Parathyroid adenoma (tissue), 2 donors: Measurements from ENCODE around the gene SSR4.

Experiments used
- H2AFZ ChIP-seq: fragments of 300-600 bp; sonication (generic); one replicate; pipeline ENCODE4 v1.7.0; 2017; ENCODE audit warnings: antibody characterized with exemption, mild to moderate bottlenecking
- H3K27ac ChIP-seq: fragments of 300-600 bp; sonication (generic); one replicate; pipeline ENCODE4 v1.7.0; 2017
- H3K27me3 ChIP-seq: fragments of 300-600 bp; sonication (generic); one replicate; pipeline ENCODE4 v1.7.0; 2017; ENCODE audit warnings: low read length; ENCODE audit not compliant: control insufficient read depth, insufficient read depth
- H3K36me3 ChIP-seq: fragments of 300-600 bp; sonication (generic); one replicate; pipeline ENCODE4 v1.7.0; 2017; ENCODE audit warnings: low read length; ENCODE audit not compliant: control insufficient read depth, insufficient read depth
- H3K4me1 ChIP-seq: fragments of 300-600 bp; sonication (generic); one replicate; pipeline ENCODE4 v1.7.0; 2017; ENCODE audit warnings: control low read depth
- H3K4me2 ChIP-seq: fragments of 300-600 bp; sonication (generic); one replicate; pipeline ENCODE4 v1.7.0; 2017; ENCODE audit warnings: low read length
- H3K4me3 ChIP-seq: fragments of 300-600 bp; sonication (generic); one replicate; pipeline ENCODE4 v1.7.0; 2017; ENCODE audit warnings: low read depth, low read length
- H3K79me2 ChIP-seq: fragments of 300-600 bp; sonication (generic); one replicate; pipeline ENCODE4 v1.7.0; 2017; ENCODE audit warnings: control low read depth
- H3K9ac ChIP-seq: fragments of 300-600 bp; sonication (generic); one replicate; pipeline ENCODE4 v1.7.0; 2017; ENCODE audit warnings: mild to moderate bottlenecking
- H3K9me3 ChIP-seq: fragments of 300-600 bp; sonication (generic); one replicate; pipeline ENCODE4 v1.7.0; 2017; ENCODE audit warnings: low read length; ENCODE audit not compliant: control insufficient read depth
- CTCF ChIP-seq: fragments of 300-600 bp; sonication (generic); IDR thresholded peaks from one replicate; pipeline ENCODE4 v1.7.0; 2017; ENCODE audit warnings: antibody characterized with exemption, mild to moderate bottlenecking
- donor health status: primary hyperparathyroidism.

Gene SSR4

GRCh38 chrX:153776120-153776599, 18.3 kb upstream of the SSR4 start:
- no peak for TF ChIP-seq CTCF
- no peak overlapping the region for H3K4me3 ChIP-seq
- H3K9ac ChIP-seq = no peak overlapping the region
- H3K79me2 ChIP-seq = no peaks in the 10 kb centered on the region
- no peak overlapping the region for H2AFZ ChIP-seq
- H3K4me1 ChIP-seq = no peaks in the 10 kb centered on the region
- no peaks in the 10 kb centered on the region for H3K36me3 ChIP-seq
- H3K27me3 ChIP-seq = no peaks in the 10 kb centered on the region
- no peak overlapping the region for H3K4me2 ChIP-seq
- H3K27ac ChIP-seq = no peak overlapping the region
- no peaks in the 10 kb centered on the region for H3K9me3 ChIP-seq

- Histone ChIP-seq H3K9me3 (no peaks in the 10 kb centered on the region), H2AFZ (no peak overlapping the region), H3K36me3 (no peaks in the 10 kb centered on the region), H3K27me3 (no peaks in the 10 kb centered on the region), H3K79me2 (no peaks in the 10 kb centered on the region), H3K9ac (no peak overlapping the region), H3K4me2 (no peak overlapping the region), H3K4me3 (no peak overlapping the region), H3K27ac (no peak overlapping the region), H3K4me1 (no peaks in the 10 kb centered on the region)
- no peak for TF ChIP-seq CTCF
Measured at GRCh38 chrX:153776611-153777045, 17.8 kb upstream of the SSR4 start.

- Histone ChIP-seq H3K9ac (no peak overlapping the region), H3K9me3 (no peaks in the 10 kb centered on the region), H3K4me1 (no peaks in the 10 kb centered on the region), H3K4me2 (no peak overlapping the region), H3K27me3 (no peaks in the 10 kb centered on the region), H2AFZ (no peak overlapping the region), H3K79me2 (no peaks in the 10 kb centered on the region), H3K4me3 (no peak overlapping the region), H3K27ac (no peak overlapping the region), H3K36me3 (no peaks in the 10 kb centered on the region)
- no peak for TF ChIP-seq CTCF
Measured at GRCh38 chrX:153777261-153778090, 17.0 kb upstream of the SSR4 start.

GRCh38 chrX:153778181-153778580, 16.3 kb upstream of the SSR4 start:
- Histone ChIP-seq H2AFZ (no peak overlapping the region), H3K79me2 (no peaks in the 10 kb centered on the region), H3K27me3 (no peaks in the 10 kb centered on the region), H3K36me3 (no peaks in the 10 kb centered on the region), H3K9ac (no peak overlapping the region), H3K9me3 (no peaks in the 10 kb centered on the region), H3K27ac (no peak overlapping the region), H3K4me1 (no peaks in the 10 kb centered on the region), H3K4me2 (no peak overlapping the region), H3K4me3 (no peak overlapping the region)
- no peak for TF ChIP-seq CTCF

- no peaks in the 10 kb centered on the region for H3K9me3 ChIP-seq
- H3K4me2 ChIP-seq = no peak overlapping the region
- H3K9ac ChIP-seq = no peak overlapping the region
- TF ChIP-seq CTCF = no peak
- H3K4me3 ChIP-seq = no peak overlapping the region
- no peaks in the 10 kb centered on the region for H3K27me3 ChIP-seq
- H3K79me2 ChIP-seq = no peaks in the 10 kb centered on the region
- no peaks in the 10 kb centered on the region for H3K4me1 ChIP-seq
- no peak overlapping the region for H3K27ac ChIP-seq
- no peaks in the 10 kb centered on the region for H3K36me3 ChIP-seq
- no peak overlapping the region for H2AFZ ChIP-seq
Measured at GRCh38 chrX:153778684-153779101, 15.8 kb upstream of the SSR4 start.
